GM12801 (cell line): ENCODE results near the gene RHBDD1.

Experiments used
- TF ChIP-seq, protein P1 (sequence below): IDR thresholded peaks from one replicate; pipeline ENCODE4 v1.5.1; 2011; ENCODE audit warnings: control low read depth; ENCODE audit not compliant: insufficient read length; ENCODE audit errors: extremely low read depth

Gene RHBDD1

DNA sequence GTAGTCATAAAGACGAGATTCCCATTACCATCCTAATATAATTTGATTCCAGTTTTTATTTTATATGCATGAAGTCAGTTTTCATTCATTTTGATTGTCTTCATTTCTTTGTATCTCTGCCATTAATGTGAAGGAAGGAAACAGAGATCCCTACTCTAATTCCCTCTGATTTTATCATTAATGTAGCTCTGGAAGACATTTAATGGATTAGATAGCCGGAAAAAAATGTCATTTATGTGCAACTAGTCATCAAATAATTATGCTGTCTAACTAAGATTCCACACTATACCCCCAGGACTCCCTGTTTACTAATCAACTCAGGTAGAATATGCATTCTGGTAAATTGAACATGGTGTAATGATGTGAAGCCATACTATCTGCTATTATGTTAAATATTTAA lies 19.9 kb downstream of the RHBDD1 start:
- TF ChIP-seq, protein P1, sequence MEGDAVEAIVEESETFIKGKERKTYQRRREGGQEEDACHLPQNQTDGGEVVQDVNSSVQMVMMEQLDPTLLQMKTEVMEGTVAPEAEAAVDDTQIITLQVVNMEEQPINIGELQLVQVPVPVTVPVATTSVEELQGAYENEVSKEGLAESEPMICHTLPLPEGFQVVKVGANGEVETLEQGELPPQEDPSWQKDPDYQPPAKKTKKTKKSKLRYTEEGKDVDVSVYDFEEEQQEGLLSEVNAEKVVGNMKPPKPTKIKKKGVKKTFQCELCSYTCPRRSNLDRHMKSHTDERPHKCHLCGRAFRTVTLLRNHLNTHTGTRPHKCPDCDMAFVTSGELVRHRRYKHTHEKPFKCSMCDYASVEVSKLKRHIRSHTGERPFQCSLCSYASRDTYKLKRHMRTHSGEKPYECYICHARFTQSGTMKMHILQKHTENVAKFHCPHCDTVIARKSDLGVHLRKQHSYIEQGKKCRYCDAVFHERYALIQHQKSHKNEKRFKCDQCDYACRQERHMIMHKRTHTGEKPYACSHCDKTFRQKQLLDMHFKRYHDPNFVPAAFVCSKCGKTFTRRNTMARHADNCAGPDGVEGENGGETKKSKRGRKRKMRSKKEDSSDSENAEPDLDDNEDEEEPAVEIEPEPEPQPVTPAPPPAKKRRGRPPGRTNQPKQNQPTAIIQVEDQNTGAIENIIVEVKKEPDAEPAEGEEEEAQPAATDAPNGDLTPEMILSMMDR = no peak

DNA sequence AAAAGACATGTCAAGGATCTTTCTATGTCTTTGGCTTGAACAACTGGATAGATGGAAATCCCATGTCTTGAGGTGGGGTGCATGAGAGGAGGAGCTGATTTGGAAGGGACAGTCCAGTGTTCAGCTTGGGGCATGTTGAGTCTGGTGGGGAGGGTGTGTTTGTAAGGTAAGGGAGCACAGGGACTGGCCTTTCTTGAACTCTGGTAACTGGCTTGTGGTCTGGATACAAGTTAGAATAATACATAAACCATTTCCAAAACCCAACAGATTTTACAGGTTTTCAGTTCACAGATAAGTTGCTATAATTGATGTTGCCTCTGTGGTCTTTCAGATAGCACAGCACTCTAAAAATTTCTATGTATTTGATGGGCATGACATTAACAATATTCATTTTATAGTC lies 24.2 kb downstream of the RHBDD1 start:
- TF ChIP-seq, protein P1 = no peak

DNA sequence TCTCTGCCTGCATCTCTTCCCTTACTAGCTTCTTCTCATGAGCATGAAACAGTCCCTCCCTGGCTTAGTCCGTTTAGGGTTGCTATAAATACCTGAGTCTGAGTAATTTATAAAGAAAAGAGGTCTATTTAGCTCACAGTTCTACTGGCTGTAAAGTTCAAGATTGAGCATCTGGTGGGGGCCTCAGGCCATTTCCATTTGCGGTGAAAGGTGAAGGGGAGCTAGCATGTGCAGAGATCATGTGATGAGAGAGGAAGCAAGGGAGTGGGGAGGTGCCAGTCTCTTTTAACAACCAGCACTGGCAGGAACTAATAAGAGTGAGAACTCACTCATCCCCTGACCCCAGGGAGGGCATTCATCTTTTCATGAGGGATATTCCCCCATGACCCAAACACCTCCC lies 26.8 kb downstream of the RHBDD1 start:
- TF ChIP-seq, protein P1 = no peak

DNA sequence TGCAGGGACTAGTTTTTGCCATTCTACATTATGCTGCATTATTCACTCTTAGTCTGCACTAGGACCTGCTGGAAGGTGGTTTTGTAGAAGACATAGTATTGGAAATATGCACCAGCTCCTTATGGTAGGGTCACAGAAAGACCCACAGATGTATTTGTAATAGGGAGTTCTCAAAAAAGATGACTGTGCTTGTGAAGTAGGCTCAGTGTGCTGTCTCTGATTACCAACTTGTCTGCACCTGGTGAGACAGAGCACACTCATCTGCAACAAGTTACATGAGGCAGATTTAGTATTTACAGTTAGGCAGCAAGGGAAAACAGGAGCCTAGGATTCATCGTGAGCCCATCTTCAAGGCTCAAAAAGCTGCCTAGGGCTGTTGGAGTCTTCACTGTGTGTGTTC lies 29.4 kb downstream of the RHBDD1 start:
- TF ChIP-seq, protein P1 = no peak

DNA sequence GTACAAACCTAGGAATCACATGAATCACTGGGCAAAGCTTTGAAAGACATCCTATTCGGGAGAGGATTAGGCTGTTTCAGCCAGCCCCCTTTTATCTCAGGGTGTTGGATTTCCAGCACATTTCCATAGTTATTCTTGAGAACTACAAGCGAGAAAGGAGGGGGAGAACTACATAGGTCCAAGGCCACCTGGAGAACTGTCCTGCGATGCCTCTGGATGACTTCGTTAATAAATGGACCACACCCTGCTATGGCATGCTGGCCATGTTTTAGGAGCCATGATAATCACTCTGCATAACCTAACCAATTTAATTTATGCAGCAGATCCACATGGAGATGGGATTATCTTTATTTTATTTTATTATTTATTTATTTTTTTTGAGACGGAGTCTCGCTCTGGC lies 29.9 kb downstream of the RHBDD1 start:
- TF ChIP-seq, protein P1 = no peak

DNA sequence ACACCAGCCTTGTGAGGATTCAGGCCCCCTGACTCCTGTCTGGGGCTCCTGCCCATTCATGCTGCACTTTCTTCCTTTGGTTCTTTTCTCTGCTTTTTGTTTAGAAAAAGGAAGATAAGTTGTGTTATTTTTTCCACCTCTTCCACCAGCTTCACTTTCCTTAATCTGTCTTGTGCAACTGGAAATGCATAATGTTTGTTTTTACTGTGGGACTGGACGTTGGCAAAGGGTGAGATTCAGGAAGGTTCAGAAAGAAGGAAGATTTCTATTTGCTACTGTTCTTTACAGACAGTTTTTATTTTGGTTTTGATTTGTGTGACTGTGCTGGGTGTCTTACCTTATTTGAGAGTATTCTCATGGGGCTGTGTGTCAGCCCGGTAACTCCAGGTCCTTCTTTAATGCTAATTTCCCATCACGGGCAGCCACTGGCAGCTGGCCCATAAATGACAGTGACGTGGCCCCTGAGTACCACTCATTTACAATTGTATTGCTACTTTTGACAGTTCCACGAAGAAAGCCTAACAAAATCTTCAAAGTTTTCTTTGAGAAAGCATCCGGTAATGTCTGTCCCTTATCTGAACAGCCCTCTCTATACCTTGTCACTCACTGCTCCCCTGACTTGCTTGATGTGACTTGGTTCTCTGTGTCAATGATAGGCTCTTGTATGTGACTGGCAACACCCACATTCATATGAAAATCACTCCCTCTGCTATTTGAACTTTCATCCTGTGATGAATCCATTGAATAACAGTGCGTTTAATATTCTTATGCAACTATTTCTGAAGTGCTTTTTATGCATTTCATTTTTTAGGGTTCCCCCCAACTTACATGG lies 32.7 kb downstream of the RHBDD1 start:
- TF ChIP-seq, protein P1 = no peak

DNA sequence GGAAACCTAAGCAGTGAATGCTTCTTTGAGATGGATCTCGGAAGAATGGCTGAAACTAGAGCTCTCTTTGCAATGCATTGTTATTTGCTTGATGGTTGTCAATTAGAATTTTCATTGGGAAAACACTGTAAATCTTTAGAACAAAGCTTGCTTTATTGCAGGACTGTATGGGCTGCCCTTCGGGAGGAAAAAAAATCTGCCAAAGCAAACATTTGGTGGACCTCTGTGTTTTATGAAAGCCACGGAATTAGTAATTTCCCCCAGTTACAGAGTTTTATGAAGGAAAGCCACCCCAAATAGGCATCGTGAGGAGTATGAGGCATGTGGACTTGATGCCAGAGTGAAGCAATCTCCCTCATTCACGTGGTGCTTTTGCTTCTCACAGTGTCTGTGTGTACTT lies 33.5 kb downstream of the RHBDD1 start:
- TF ChIP-seq, protein P1 = no peak
